HCT116 (cell line): ENCODE results near the gene PRKCQ.

Experiments used
- EZH2phosphoT487 ChIP-seq: fragments of 200-600 bp; IDR thresholded peaks from 2 replicates; pipeline ENCODE4 v1.6.1; 2018; ENCODE audit warnings: antibody characterized with exemption, borderline replicate concordance
- FOSL1 ChIP-seq: IDR thresholded peaks from 2 replicates; pipeline ENCODE4 v1.6.1; 2012; ENCODE audit warnings: low read depth
- POLR2A ChIP-seq: IDR thresholded peaks from 2 replicates; pipeline ENCODE4 v1.7.0; 2011; ENCODE audit warnings: borderline replicate concordance; ENCODE audit not compliant: insufficient read depth, insufficient read length; ENCODE audit errors: extremely low read depth
- POLR2AphosphoS5 ChIP-seq: IDR thresholded peaks from 2 replicates; pipeline ENCODE4 v1.6.1; 2011; ENCODE audit warnings: mild to moderate bottlenecking, low read depth, low read length, moderate library complexity
- RAD21 ChIP-seq: IDR thresholded peaks from 2 replicates; pipeline ENCODE4 v1.6.1; 2012; ENCODE audit warnings: low read depth, mild to moderate bottlenecking
- SIN3A ChIP-seq: IDR thresholded peaks from 2 replicates; pipeline ENCODE4 v1.6.1; 2012; ENCODE audit warnings: low read depth
- SRF ChIP-seq: IDR thresholded peaks from 2 replicates; pipeline ENCODE4 v1.6.1; 2012; ENCODE audit warnings: low read depth
- TF ChIP-seq, protein P1 (sequence below): IDR thresholded peaks from 2 replicates; pipeline ENCODE4 v1.6.1; 2012; ENCODE audit warnings: low read depth
- TF ChIP-seq, protein P2 (sequence below), 3 experiments: fragments of 200-600 bp in 1 of 3; sonication (generic) in 1 of 3; IDR thresholded peaks in 2 of 3; conservative IDR thresholded peaks in 1 of 3; 2 replicates each; pipeline ENCODE4 v1.5.1; 2012 to 2017; ENCODE audit warnings: low read depth in 2 of 3, low read length in 2 of 3, antibody characterized with exemption in 1 of 3, borderline replicate concordance in 1 of 3, control low read depth in 1 of 3, mild to moderate bottlenecking in 1 of 3, mixed read lengths in 1 of 3, mixed run types in 1 of 3, moderate library complexity in 1 of 3; ENCODE audit not compliant: insufficient read depth in 1 of 3

DNA sequence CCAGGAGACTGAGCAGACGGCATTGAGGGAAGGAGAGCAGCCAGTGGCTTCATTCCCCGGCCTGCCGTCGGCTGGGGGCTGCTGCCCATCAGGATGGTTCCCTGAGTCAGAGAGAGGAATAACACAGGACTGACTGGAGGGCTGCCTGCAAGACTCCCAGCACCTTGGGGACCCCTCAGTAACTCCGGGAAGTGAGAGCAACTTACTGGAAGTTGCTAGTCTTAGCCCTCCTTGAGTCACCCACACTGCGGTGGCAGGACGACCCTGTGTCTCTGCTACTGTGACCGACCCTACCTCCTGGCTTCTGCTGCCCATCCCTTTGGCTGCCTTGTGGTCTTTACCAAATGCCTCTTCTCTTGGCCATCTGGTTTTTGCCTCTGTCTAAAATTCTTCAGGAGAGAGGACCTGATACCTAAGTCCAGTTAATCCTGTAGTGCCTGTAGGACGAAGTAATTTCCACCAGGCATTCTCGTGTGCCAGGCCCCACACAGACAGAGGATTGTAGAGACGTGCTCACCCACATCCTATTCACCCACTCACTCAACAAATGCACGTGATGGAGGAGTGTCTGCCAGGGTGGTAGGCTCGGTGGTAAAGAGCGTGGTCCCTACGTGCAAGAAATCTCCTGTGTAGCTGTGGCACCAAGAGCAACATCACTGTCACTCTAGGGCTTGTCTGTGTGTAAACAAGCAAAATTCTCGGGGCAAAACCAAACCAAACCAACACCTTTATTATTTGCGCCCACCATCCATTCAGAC lies 156.5 kb downstream of the PRKCQ start:
- TF ChIP-seq SIN3A (no peak), FOSL1 (no peak), POLR2AphosphoS5 (no peak), POLR2A (no peak), RAD21 (no peak), EZH2phosphoT487 (no peak), SRF (no peak)
- TF ChIP-seq, protein P1, sequence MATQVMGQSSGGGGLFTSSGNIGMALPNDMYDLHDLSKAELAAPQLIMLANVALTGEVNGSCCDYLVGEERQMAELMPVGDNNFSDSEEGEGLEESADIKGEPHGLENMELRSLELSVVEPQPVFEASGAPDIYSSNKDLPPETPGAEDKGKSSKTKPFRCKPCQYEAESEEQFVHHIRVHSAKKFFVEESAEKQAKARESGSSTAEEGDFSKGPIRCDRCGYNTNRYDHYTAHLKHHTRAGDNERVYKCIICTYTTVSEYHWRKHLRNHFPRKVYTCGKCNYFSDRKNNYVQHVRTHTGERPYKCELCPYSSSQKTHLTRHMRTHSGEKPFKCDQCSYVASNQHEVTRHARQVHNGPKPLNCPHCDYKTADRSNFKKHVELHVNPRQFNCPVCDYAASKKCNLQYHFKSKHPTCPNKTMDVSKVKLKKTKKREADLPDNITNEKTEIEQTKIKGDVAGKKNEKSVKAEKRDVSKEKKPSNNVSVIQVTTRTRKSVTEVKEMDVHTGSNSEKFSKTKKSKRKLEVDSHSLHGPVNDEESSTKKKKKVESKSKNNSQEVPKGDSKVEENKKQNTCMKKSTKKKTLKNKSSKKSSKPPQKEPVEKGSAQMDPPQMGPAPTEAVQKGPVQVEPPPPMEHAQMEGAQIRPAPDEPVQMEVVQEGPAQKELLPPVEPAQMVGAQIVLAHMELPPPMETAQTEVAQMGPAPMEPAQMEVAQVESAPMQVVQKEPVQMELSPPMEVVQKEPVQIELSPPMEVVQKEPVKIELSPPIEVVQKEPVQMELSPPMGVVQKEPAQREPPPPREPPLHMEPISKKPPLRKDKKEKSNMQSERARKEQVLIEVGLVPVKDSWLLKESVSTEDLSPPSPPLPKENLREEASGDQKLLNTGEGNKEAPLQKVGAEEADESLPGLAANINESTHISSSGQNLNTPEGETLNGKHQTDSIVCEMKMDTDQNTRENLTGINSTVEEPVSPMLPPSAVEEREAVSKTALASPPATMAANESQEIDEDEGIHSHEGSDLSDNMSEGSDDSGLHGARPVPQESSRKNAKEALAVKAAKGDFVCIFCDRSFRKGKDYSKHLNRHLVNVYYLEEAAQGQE = no peak
- TF ChIP-seq, protein P2, sequence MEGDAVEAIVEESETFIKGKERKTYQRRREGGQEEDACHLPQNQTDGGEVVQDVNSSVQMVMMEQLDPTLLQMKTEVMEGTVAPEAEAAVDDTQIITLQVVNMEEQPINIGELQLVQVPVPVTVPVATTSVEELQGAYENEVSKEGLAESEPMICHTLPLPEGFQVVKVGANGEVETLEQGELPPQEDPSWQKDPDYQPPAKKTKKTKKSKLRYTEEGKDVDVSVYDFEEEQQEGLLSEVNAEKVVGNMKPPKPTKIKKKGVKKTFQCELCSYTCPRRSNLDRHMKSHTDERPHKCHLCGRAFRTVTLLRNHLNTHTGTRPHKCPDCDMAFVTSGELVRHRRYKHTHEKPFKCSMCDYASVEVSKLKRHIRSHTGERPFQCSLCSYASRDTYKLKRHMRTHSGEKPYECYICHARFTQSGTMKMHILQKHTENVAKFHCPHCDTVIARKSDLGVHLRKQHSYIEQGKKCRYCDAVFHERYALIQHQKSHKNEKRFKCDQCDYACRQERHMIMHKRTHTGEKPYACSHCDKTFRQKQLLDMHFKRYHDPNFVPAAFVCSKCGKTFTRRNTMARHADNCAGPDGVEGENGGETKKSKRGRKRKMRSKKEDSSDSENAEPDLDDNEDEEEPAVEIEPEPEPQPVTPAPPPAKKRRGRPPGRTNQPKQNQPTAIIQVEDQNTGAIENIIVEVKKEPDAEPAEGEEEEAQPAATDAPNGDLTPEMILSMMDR (IDR thresholded peaks at IDR 0.05 in 2 of 3, conservative IDR thresholded peaks at IDR 0.05 in 1 of 3; ENCODE audit: borderline replicate concordance in 1 of 3, insufficient read depth in 1 of 3, low read depth in 2 of 3, low read length in 2 of 3) = no peak
